Vagina (tissue), 2 donors: ENCODE measurements around the gene GRAP. TPM values are rescaled to one million over a fixed set of nuclear protein-coding genes. Genes with fewer than 3 reads are reported as not detected.

ENCODE experiments used
- DNase-seq, 2 donors: peaks; one replicate each; pipeline ENCODE4 v3.0.0-alpha.2; 2017; ENCODE audit errors: extremely low spot score in 2 of 2
- H3K27ac ChIP-seq: fragments of 200-600 bp; sonication (generic); one replicate; pipeline ENCODE4 v1.5.1; 2019
- H3K27me3 ChIP-seq: fragments of 200-600 bp; sonication (generic); one replicate; pipeline ENCODE4 v1.5.1; 2019
- H3K36me3 ChIP-seq, 2 donors: fragments of 200-600 bp; sonication (generic); one replicate each; pipeline ENCODE4 v1.5.1; 2017 to 2019
- H3K4me1 ChIP-seq: fragments of 200-600 bp; sonication (generic); one replicate; pipeline ENCODE4 v1.5.1; 2019
- H3K4me3 ChIP-seq, 2 donors: fragments of 200-600 bp; sonication (generic); 1 replicate in 1 of 2; 2 replicates in 1 of 2; pipeline ENCODE4 v1.5.1; 2016 to 2019
- H3K9me3 ChIP-seq: fragments of 200-600 bp; sonication (generic); one replicate; pipeline ENCODE4 v1.5.1; 2019
- CTCF ChIP-seq, 3 experiments: fragments of 450-650 bp in 2 of 3; fragments of 200-600 bp in 1 of 3; sonication (generic) in 1 of 3; IDR thresholded peaks; one replicate each; pipeline ENCODE4 v1.5.1; 2017 to 2019; ENCODE audit warnings: antibody characterized with exemption in 3 of 3, mild to moderate bottlenecking in 2 of 3, moderate library complexity in 2 of 3
- POLR2A ChIP-seq, 2 donors: fragments of 450-650 bp; IDR thresholded peaks; one replicate each; pipeline ENCODE4 v1.6.1; 2017; ENCODE audit warnings: antibody characterized with exemption in 2 of 2, mild to moderate bottlenecking in 2 of 2, moderate library complexity in 2 of 2
- POLR2AphosphoS5 ChIP-seq, 2 donors: sonication (generic); formaldehyde crosslinking; IDR thresholded peaks; one replicate each; pipeline ENCODE4 v1.9.0; 2017; ENCODE audit warnings: antibody characterized with exemption in 2 of 2, mild to moderate bottlenecking in 2 of 2, low read depth in 1 of 2; ENCODE audit not compliant: insufficient read depth in 1 of 2
- intact Hi-C: fragments of 100-400 bp; cut with DNase I; formaldehyde crosslinking; loops from one replicate; pipeline ENCODE4 v1.15.1; 2023
- small RNA-seq: library from RNA; depleted of rRNA; stranded (forward); fragments of <200 nt; gene quantifications from one replicate; pipeline ENCODE3, GENCODE V24; 2016
- total RNA-seq: library from RNA; depleted of rRNA; stranded (reverse); fragments of >200 nt; gene quantifications from one replicate; pipeline ENCODE4 v1.2.3, GENCODE V29; 2016

The GRAP gene
- total RNA-seq, 1 donor from 2014 or later: 5.2 TPM

- TF ChIP-seq CTCF (IDR thresholded peaks at IDR 0.05) (no peak), POLR2A (IDR thresholded peaks at IDR 0.05) (no peak), POLR2AphosphoS5 (IDR thresholded peaks at IDR 0.05; ENCODE audit: insufficient read depth in 1 of 2, low read depth in 1 of 2) (no peak)
- Histone ChIP-seq H3K4me1 (peaks cover 22% of the 10 kb centered on the region), H3K36me3 (peaks cover 0 to 15% of the 10 kb centered on the region in 2 donors), H3K9me3 (no peaks in the 10 kb centered on the region), H3K27ac (no peak overlapping the region), H3K4me3 (no peak overlapping the region), H3K27me3 (no peaks in the 10 kb centered on the region)
- intact Hi-C loops: no loop called here
- no peak for DNase-seq
These were observed 75.0 kb downstream of the GRAP start for GRCh38 chr17:18971801-18972200.

Small RNA genes within 50 kb of the gene (small RNA-seq; reads per million reads assigned to genes)
- not detected for gene AC090286.3

Other genes starting within 250 kb of the GRAP start
- 28.0 TPM for gene PRPSAP2, start 188.8 kb downstream of the GRAP start, total RNA-seq
- not detected for gene SLC5A10, start 94.8 kb downstream of the GRAP start, total RNA-seq
- 36.1 TPM for gene FAM83G, start 42.2 kb downstream of the GRAP start, total RNA-seq
- not detected for gene GRAPL, start 80.6 kb upstream of the GRAP start, total RNA-seq
- gene EPN2, start 190.4 kb upstream of the GRAP start, total RNA-seq: 65.6 TPM